ENCODE measurements around the gene PANK1.

DNA sequence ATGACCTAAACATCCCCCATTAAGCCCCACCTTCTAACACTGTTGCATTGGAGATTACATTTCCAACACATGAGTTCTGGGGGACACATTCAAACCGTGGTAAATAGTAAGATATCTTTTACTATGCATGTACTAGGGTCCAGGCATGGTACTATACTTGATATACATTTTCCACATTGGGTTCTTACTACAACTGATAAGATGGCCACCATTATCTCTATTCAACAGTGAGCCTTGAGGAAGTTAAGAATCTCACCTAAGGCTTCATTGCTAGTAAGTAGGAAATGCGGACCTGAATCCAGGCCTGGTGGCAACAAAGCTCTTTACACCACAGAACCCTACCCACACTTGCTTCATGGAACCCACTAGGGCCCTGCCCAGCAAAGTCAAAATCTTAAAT lies 5.7 kb downstream of the PANK1 start:
- TF ChIP-seq, protein P1, sequence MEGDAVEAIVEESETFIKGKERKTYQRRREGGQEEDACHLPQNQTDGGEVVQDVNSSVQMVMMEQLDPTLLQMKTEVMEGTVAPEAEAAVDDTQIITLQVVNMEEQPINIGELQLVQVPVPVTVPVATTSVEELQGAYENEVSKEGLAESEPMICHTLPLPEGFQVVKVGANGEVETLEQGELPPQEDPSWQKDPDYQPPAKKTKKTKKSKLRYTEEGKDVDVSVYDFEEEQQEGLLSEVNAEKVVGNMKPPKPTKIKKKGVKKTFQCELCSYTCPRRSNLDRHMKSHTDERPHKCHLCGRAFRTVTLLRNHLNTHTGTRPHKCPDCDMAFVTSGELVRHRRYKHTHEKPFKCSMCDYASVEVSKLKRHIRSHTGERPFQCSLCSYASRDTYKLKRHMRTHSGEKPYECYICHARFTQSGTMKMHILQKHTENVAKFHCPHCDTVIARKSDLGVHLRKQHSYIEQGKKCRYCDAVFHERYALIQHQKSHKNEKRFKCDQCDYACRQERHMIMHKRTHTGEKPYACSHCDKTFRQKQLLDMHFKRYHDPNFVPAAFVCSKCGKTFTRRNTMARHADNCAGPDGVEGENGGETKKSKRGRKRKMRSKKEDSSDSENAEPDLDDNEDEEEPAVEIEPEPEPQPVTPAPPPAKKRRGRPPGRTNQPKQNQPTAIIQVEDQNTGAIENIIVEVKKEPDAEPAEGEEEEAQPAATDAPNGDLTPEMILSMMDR (IDR thresholded peaks at IDR 0.05) = no peak
- TF ChIP-seq POLR2A (IDR thresholded peaks at IDR 0.05) = no peak

All from testis (tissue), 2 donors.